ENCODE measurements around the gene FAM90A26.
"Not testable (repeated sequence)": the region's sequence is repeated elsewhere in the genome, so short reads cannot be mapped to it uniquely, and the experiment has no call there.

DNA sequence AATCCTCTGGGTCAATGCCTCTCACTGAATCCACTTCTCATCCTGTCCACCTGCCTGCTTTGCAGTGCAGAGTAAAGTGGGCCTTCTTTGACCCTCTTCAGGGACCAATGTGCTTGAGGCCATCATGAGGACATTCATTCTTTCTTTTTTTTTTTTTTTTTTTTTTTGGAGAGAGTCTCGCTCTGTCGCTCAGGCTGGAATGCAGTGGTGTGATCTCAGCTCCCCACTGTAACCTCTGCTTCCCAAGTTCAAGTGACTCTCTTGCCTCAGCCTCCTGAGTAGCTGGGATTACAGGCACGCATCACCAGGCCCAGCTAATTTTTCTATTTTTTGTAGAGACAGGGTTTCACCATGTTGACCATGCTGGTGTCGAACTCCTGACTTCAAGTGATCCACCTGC is 22.8 kb upstream of the FAM90A26 start:
- TF ChIP-seq HDAC6, MAFK (IDR thresholded peaks at IDR 0.05; ENCODE audit: low read depth, low read length): not testable (repeated sequence)
